GM21717 (cell line): ENCODE results near the gene PROSER3.

Source experiments
- ATAC-seq: cut with Tn5 transposase; IDR thresholded peaks from one replicate; pipeline ENCODE4 v1.9.1; 2021; ENCODE audit warnings: mild to moderate bottlenecking, moderate library complexity; ENCODE audit not compliant: unreplicated experiment

Gene PROSER3

GRCh38 chr19:35757749-35758608, at the start of gene PROSER3:
TSS of gene PROSER3 (plus strand) at chr19:35758176. CDS start at chr19:35758216, 40 bp downstream.
- peak; percentile 84 for ATAC-seq

- no peak for ATAC-seq
Observed at GRCh38 chr19:35708391-35708790, 49.6 kb upstream of the PROSER3 start.

GRCh38 chr19:35710784-35711723, 46.9 kb upstream of the PROSER3 start:
- peak; percentile 28 for ATAC-seq

- ATAC-seq: no peak
Observed at GRCh38 chr19:35712567-35713505, 45.1 kb upstream of the PROSER3 start.

- no peak for ATAC-seq
Observed at GRCh38 chr19:35713506-35713850, 44.5 kb upstream of the PROSER3 start.

DNA sequence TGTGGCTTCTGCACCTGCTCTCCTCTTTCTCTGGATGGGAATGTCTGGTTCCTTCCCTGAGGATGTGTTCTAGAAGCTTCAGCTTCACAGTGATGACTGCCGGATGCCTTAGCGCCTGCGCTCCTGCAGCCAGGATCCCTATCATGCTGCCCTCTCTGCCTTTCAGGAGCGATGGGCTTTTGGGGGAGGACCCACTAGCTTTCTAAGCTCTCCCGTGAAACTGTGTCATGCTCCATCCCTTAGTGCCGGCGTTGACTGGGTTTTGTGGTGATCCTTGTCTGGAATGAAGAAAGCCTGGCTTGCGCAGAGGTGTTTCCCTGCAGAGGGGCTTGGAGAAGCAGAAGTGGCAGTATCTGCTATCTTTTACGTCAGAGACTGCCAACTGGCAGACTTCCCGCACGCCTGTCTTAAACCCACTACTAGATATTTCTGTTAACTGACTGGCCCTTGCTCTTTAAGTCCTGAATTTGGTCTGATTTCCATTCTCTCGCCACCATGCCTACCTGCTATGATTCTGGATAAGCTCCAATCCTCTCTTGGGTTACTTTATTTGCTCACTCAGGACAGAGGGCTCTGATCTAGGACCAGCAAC, 44.0 kb upstream of the PROSER3 start:
- no peak for ATAC-seq

DNA sequence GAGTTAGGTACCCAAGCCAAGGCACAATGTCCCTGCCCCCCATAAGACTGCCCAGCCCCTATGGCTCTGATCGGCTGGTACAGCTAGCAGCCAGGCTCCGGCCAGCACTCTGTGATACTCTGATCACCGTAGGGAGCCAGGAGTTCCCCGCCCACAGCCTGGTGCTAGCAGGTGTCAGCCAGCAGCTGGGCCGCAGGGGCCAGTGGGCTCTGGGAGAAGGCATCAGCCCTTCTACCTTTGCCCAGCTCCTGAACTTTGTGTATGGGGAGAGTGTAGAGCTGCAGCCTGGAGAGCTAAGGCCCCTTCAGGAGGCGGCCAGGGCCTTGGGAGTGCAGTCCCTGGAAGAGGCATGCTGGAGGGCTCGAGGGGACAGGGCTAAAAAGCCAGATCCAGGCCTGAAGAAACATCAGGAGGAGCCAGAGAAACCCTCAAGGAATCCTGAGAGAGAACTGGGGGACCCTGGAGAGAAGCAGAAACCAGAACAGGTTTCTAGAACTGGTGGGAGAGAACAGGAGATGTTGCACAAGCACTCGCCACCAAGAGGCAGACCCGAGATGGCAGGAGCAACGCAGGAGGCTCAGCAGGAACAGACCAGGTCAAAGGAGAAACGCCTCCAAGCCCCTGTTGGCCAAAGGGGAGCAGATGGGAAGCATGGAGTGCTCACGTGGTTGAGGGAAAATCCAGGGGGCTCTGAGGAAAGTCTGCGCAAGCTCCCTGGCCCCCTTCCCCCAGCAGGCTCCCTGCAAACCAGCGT, 43.2 kb upstream of the PROSER3 start:
- ATAC-seq: no peak

DNA sequence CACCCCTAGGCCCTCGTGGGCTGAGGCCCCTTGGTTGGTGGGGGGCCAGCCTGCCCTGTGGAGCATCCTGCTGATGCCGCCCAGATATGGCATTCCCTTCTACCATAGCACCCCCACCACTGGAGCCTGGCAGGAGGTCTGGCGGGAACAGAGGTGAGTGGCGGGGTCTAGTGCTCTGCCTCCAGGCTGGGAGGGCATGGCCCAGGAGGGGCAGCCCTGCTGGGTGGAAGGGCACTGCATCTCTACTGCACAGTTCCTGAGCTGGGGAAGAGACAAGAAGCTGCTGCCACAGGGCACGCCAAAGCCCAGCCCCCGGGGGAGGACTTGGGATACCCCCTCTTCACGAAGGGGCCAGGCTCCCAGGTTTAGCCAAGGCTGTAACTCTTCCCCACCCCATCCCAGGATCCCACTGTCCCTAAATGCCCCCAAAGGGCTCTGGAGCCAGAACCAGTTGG, 42.6 kb upstream of the PROSER3 start:
- no peak for ATAC-seq

DNA sequence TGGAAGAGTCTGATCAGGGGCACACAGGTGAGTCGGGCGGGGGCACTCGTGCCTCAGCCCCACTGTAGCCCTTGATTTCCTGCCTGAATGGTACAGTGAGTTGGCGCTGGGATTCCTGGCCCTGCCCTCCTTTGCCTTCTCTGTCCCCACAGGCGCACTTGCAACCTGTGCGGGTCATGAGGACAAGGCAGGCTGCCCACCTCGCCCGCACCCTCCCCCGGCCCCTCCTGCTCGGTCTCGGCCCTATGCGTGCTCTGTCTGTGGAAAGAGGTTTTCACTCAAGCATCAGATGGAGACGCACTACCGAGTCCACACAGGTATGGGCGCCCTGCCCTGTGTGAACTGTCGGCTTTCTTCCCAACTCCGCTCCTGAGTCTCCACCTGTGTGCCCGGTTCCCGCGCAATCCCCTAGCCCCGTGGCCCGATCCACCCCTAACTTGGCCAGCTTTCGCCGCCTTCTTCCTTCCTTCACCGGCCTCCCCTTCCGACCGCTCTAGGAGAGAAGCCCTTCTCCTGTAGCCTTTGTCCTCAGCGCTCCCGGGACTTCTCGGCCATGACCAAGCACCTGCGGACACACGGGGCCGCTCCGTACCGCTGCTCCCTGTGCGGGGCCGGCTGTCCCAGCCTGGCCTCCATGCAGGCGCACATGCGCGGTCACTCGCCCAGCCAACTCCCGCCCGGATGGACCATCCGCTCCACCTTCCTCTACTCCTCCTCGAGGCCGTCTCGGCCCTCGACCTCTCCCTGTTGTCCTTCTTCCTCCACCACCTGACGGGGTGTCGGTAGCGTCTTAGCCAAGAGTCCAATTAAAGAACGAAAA, 41.8 kb upstream of the PROSER3 start:
- ATAC-seq: no peak

GRCh38 chr19:35716801-35717664, 40.9 kb upstream of the PROSER3 start:
- ATAC-seq: peak; percentile 49

DNA sequence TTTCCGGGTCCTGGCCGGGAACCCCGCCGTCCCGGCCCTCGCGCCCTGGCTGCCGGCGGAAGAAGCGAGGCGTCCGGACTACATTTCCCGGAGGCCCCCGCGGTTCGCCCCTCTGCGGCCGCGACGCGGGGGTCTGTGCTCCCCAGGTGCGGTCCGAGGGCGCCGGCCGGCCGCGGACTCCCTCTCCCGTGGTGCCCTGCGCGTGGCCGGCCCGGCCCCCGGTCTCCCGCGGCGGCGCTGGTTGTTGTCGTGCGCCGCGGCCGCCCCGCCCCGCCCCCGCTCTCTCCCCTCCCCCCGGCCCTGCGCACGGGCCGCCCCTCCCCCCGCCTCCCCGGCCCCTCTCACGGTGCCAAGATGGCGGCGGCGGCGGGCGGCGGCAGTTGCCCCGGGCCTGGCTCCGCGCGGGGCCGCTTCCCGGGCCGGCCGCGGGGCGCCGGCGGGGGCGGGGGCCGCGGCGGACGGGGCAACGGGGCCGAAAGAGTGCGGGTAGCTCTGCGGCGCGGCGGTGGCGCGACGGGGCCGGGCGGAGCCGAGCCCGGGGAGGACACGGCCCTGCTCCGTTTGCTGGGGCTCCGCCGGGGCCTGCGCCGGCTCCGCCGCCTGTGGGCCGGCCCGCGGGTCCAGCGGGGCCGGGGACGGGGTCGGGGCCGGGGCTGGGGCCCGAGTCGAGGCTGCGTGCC, 40.2 kb upstream of the PROSER3 start, which contains the start of gene KMT2B:
KMT2B (plus strand) TSS at position 339 of the 680 bp plus-strand sequence; CDS start at position 355, 16 bp downstream.
- ATAC-seq: no peak

DNA sequence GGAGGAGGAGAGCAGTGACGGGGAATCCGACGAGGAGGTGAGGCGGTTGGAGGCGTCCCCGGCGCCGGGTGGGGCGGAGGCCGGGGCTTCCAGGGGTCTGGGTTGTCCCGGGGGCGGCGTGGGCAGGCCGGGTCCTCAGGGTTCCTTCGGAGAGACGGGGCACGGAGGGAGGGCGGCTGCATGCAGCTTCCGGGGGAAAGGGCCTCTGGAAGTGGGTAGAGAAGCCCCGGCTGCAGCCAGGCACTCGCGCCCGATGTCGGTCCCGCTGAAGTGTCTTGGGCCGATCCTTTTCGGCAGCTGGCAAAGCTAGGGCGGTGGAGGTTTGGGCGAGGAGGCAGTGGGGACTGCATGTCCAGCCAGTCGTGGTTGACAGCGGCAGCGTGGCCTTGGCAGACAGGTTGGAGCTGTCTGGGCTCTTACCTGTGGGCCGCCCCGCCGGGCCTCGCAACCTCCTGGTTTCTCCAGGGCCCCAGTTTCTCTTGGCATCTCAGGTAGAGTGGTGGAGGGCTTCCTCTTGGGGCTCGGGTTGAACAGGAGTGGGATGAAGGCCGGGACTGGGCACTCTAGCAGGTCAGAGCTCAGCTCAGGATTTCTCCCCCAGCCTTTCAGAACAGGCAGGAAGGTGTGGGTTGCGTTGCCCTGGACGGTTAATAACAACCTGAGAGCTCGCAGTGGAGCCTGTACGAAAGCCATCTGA, 39.5 kb upstream of the PROSER3 start:
- no peak for ATAC-seq

DNA sequence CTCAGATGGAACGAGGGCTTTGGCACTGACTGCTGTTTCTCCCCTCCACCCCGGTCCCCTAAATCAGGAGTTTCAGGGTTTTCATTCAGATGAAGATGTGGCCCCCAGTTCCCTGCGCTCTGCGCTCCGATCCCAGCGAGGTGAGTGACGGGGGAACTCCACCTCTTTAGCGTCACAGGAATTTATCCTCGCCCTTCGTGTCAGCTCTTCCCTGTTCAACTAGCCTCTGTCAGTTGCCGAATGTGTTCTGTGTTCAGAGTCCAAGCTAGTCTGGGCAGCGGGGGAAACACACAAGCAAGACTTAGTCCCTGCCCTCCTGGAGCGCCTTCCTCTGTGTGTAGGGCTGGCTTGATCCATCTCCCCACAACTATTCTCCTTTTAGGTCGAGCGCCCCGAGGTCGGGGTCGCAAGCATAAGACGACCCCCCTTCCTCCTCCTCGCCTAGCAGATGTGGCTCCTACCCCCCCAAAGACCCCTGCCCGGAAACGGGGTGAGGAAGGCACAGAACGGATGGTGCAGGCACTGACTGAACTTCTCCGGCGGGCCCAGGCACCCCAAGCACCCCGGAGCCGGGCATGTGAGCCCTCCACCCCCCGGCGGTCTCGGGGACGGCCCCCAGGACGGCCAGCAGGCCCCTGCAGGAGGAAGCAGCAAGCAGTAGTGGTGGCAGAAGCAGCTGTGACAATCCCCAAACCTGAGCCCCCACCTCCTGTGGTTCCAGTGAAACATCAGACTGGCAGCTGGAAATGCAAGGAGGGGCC, 38.4 kb upstream of the PROSER3 start:
- no peak for ATAC-seq

DNA sequence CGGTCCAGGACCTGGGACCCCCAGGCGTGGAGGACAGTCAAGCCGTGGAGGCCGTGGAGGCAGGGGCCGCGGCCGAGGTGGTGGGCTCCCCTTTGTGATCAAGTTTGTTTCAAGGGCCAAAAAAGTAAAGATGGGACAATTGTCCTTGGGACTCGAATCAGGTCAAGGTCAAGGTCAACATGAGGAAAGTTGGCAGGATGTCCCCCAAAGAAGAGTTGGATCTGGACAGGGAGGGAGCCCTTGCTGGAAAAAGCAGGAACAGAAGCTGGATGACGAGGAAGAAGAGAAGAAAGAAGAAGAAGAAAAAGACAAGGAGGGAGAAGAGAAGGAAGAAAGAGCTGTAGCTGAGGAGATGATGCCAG, 37.8 kb upstream of the PROSER3 start:
- ATAC-seq: no peak

DNA sequence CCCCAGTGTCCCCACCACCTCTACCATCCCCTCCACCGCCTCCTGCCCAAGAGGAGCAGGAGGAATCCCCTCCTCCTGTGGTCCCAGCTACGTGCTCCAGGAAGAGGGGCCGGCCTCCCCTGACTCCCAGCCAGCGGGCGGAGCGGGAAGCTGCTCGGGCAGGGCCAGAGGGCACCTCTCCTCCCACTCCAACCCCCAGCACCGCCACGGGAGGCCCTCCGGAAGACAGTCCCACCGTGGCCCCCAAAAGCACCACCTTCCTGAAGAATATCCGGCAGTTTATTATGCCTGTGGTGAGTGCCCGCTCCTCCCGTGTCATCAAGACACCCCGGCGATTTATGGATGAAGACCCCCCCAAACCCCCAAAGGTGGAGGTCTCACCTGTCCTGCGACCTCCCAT, 37.3 kb upstream of the PROSER3 start:
- no peak for ATAC-seq

DNA sequence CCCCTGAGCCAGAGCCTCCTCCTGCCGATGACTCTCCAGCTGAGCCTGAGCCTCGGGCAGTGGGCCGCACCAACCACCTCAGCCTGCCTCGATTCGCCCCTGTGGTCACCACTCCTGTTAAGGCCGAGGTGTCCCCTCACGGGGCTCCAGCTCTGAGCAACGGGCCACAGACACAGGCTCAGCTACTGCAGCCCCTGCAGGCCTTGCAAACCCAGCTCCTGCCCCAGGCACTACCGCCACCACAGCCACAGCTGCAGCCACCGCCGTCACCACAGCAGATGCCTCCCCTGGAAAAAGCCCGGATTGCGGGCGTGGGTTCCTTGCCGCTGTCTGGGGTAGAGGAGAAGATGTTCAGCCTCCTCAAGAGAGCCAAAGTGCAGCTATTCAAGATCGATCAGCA, 36.6 kb upstream of the PROSER3 start:
- ATAC-seq: no peak
